Activated gamma-delta T cell treated with anti-CD3 and anti-CD28 coated beads, Interleukin-2, amount 50 U/mL, for 16 hours (primary cell): ENCODE data around the gene COL20A1.

Experiments
- DNase-seq: peaks from one replicate; pipeline ENCODE4 v3.0.0-alpha.2; 2020; ENCODE audit warnings: low read depth

The COL20A1 gene

GRCh38 chr20:63278661-63279060, 14.3 kb upstream of the COL20A1 start:
- no peak for DNase-seq

DNA sequence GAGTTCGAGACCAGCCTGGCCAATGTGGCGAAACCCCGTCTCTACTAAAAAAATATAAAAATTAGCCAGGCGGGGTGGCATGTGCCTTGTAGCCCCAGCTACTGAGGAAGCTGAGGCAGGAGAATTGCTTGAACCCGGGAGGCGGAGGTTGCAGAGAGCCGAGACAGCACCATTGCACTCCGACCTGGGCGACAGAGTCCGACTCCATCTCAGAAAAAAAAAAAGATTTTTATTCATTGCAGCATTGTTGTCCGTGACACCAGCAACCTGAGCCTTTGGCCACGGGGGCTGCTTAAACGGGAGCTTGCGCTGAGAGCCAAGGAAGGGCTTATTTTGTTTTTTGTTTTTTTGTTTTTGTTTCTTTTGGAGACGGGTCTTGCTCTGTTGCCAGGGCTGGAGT, 13.1 kb upstream of the COL20A1 start:
- DNase-seq: no peak

- no peak for DNase-seq
Measured at GRCh38 chr20:63280371-63280770, 12.6 kb upstream of the COL20A1 start.

- DNase-seq: no peak
Measured at GRCh38 chr20:63280929-63281545, 11.9 kb upstream of the COL20A1 start.

DNA sequence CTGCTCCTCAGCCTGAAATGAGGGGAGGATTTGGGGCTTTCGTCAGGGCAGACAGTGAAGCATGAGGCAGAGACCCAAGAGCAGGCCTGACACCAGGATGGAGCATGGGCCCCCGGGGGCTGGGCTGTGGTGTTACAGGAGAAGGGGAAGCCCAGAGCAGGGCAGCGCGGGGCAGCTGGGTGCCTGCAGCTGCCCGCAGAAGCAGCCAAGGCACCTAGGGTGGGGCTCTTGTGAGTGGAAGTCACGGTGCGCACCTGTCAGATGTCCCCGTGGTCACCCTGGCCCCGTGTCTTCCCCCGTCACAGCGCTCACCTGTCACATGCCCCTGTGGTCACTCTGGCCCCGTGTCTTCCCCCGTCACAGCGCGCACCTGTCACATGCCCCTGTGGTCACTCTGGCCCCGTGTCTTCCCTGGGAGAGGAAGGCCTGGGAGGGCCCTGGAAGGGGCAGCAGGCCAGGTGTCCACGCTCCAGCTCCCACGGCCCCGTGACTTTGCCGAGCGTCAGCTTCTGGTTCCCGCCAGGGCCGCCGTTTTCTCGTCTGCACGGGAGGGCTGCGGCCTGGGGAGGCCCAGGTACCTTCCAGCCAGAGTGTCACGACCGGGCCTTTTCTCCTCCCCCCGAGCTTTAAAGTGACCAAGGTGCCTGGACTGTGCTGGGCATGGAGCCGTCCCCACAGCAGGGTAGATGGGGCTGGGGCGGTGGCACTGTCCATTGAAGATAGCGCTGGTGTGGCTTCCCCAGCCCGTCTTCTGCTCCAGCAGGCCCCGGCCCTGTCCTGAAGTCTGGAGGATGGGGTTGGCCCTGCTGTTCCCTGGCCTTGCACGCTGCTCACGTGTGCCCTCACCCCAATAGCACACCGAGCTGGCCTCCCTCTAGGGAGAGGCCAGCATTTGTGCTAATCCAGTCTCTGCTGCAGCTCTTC, 11.0 kb upstream of the COL20A1 start:
- DNase-seq: no peak

GRCh38 chr20:63282946-63283345, 10.0 kb upstream of the COL20A1 start:
- DNase-seq: no peak

DNA sequence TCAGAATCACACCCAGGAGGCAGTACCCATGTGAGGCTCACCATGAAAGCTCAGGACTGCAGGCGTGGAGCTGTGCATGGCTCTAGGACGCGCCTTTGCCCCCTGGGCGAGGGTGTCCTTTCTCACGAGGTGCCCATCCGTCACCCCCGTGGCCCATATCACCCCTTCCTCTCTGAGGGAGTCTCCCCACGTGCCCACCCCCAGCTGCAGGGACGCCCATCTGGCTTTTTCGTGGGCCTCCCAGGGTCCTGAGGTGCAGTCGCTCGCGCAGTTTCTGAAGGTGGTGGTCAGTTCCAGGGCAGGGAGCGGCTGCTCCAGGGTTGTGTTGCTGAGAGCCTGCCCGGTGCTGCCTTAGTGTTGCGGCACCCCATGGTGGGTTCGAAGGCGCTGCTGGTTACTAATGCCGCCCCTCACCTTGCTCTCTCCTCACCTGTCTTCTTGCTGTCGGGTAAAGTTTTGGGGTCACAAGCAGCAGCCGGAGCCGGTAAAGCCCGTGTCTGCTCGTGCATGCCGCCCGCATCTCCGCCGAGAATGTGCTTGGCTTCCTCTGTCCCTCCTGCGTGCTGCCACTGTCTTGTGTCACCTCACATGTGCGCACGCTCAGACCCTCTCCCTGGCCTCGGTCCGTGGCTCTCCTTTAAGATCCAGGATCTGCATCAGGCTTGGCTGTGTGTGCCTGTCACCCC, 9.4 kb upstream of the COL20A1 start:
- no peak for DNase-seq

GRCh38 chr20:63284083-63284440, 8.9 kb upstream of the COL20A1 start:
- DNase-seq: no peak

- no peak for DNase-seq
Measured at GRCh38 chr20:63284544-63284949, 8.4 kb upstream of the COL20A1 start.

DNA sequence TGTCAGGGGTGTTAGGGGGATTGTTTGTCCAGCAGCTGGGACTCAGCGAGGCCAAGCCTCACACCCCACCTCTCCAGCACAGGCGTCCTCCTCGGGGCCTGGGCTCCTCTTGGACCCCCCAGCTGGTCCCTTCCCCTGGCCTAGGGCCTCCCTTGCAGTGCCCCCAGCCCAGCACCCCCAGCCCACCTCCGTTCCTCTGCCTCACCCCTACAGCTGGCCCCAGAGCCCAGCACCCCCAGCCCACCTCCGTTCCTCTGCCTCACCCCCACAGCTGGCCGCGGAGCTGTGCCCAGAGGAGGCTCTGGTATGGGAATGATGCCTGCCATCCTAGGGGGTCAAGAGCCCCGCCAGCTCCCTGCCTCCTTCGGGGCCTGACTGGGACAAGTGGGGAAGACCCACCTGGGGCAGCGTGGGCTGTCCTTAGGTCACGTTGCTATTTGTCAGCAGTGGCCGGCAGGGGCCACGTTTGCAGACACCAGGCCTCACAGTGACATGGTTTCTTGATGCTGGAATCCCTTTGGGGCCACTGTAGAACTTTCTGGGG, 7.9 kb upstream of the COL20A1 start:
- no peak for DNase-seq

GRCh38 chr20:63285636-63286615, 7.1 kb upstream of the COL20A1 start:
- DNase-seq: no peak

DNA sequence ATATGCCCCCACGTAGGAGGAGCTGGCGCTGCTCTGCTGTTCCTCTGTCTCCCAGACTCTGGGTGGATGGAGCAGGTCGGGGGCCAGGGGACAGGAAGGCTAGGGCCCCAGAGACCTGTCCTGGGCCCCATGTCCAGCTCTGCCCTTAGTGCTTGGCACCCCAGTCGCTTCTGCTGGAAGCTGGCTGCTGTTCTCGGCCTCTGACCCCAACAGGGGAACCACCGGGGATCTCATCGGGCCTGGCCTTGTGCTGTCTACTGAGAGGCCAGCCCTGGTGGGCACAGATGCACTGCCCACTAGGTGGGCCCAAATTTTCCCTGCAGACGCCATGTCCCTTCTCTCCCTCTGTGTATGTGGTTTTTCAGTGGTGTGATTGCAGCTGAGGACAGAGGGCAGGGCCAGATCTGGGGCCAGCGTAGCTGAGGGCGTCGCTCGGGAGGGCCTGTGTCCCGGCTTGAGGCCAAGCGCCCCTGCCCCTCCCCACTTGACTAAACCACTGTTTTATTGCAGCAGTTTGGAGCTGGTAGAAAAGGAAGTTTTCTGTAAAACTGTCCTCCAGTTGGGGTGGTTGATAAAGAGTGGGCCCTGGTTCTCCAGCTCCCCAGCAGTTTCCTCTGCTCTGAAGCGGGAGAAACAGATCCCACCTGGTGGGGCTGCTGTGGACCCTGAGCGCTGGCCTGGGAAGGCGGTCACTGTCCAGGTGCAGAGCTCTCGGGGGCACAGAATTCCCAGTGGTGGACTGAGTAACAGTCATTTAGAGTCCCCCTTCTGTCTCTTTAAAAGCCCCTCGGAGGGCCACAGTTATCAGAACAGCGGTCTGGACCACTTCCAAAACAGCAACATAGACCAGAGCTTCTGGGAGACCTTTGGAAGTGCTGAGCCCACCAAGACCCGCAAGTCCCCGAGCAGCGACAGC, 5.9 kb upstream of the COL20A1 start:
- no peak for DNase-seq

DNA sequence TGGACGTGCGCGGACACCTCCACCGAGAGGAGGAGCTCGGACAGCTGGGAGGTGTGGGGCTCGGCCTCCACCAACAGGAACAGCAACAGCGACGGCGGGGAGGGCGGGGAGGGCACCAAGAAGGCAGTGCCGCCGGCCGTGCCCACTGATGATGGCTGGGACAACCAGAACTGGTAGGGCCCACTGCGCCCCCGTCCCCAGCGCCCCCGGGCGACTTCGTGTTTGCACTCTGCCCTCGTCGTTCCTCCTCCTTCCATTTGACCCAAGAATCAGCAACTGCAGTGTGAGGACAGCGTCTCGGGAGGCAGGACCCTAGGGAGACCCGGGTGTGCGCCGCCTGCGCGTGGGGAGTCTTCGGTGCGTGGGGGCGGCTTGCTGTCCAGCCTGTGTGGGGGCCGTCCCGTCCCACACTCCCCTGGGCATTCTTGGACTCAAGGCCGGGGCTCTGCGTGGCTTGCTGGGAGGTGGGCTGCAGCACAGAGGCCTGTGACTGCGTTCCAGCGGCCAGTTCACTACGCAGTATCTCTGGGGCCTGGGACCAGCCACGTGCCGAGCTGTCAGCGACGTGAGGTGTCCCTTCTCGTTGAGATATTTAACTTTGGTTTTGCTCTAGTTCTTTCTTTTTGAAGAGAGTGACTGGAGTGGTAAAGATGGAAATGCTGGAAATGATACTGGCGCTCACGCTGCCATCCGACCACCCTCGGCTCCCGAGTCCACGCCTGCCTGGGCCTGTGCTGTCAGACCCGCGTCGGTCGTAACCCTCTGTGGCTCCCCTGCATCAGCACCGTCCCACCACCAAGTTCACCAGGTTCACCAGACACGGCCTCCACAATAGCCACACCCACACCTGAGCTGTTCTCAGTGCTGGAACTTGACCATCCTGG, 5.0 kb upstream of the COL20A1 start:
- no peak for DNase-seq

GRCh38 chr20:63288581-63289251, 4.3 kb upstream of the COL20A1 start:
- no peak for DNase-seq

- DNase-seq: no peak
Measured at GRCh38 chr20:63289311-63290135, 3.5 kb upstream of the COL20A1 start.

DNA sequence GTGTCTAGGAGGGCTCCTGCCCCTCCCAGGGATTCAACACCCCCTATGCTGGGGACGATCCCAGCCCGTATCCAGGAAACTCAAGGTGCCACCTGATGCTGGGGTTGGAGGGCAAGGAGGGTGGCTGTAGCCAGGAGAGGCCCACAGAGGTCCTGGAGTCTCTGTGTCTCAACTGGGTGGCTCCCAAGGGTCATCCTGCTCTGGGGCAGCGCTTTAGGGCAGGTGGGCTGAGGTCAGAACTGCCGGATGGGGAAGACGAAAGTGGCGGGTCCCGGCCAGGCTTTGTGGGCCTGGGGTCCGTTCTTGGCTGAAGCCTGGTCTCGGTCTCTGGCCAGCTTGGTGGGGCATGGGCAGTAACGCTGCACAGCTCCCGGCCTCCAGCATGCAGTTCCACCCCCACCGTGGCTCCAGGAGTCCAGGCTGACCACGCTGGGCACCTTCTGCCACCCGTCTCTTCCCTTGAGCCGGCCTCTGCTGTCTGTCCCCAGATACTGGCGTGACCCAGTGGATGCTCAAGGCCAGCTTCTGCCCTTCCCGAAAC, 2.8 kb upstream of the COL20A1 start:
- no peak for DNase-seq

- DNase-seq: peak; percentile 50
Measured at GRCh38 chr20:63290677-63291472, 2.1 kb upstream of the COL20A1 start.
